HepG2 (cell line): ENCODE results near the gene DDR2. TPM values are rescaled to one million over a fixed set of nuclear protein-coding genes. Genes with fewer than 3 reads are reported as not detected.

ENCODE experiments used
- KAT8 ChIP-seq: IDR thresholded peaks from 2 replicates; pipeline ENCODE4 v1.6.1; 2016; ENCODE audit warnings: missing genetic modification reagents, missing compliant biosample characterization
- MAZ ChIP-seq, 2 experiments: sonication (generic) in 1 of 2; formaldehyde crosslinking in 1 of 2; IDR thresholded peaks; 2 replicates each; pipeline versions ENCODE4 v1.5.0 to v1.6.1; 2012 to 2020; ENCODE audit warnings: low read depth in 2 of 2, mild to moderate bottlenecking in 2 of 2, borderline replicate concordance in 1 of 2, improper control_type of control experiment in 1 of 2, low read length in 1 of 2, missing genetic modification reagents in 1 of 2, moderate library complexity in 1 of 2
- NFKB2 ChIP-seq: sonication (generic); formaldehyde crosslinking; IDR thresholded peaks from 2 replicates; pipeline ENCODE4 v1.4.0; 2020; ENCODE audit warnings: missing genetic modification reagents, borderline replicate concordance
- NFKBIZ ChIP-seq: IDR thresholded peaks from 2 replicates; pipeline ENCODE4 v1.6.1; 2018; ENCODE audit warnings: missing genetic modification reagents, missing compliant biosample characterization
- RORA ChIP-seq: sonication (generic); formaldehyde crosslinking; IDR thresholded peaks from 2 replicates; pipeline ENCODE4 v1.5.0; 2020; ENCODE audit warnings: mild to moderate bottlenecking, missing genetic modification reagents, moderate library complexity
- YY1 ChIP-seq: IDR thresholded peaks from 2 replicates; pipeline ENCODE4 v1.6.1; 2011; ENCODE audit warnings: low read length, low read depth, moderate library complexity, mild to moderate bottlenecking; ENCODE audit not compliant: insufficient read depth, insufficient replicate concordance
- ZNF251 ChIP-seq: sonication (generic); formaldehyde crosslinking; IDR thresholded peaks from 2 replicates; pipeline ENCODE4 v1.9.0; 2021; ENCODE audit warnings: mild to moderate bottlenecking, missing genetic modification reagents
- ZNF788 ChIP-seq: sonication (generic); formaldehyde crosslinking; IDR thresholded peaks from 2 replicates; pipeline ENCODE4 v1.5.0; 2020; ENCODE audit warnings: mild to moderate bottlenecking, missing genetic modification reagents, borderline replicate concordance
- polyA plus RNA-seq, 8 experiments: library from polyadenylated mRNA; depleted of rRNA in 3 of 8; stranded (reverse) in 7 of 8; unstranded in 1 of 8; fragments of >200 nt; fragmentation: Illumina TruSeq in 4 of 8; extraction: Trizol in 4 of 8; gene quantifications; 2 replicates each; pipeline versions ENCODE4 v1.2.1 to v1.2.3, GENCODE V29; 2011 to 2016; ENCODE audit warnings: low read depth in 4 of 8, missing spikeins in 1 of 8, mixed read lengths in 1 of 8; ENCODE audit not compliant: insufficient read depth in 1 of 8
- total RNA-seq, 5 experiments: library from RNA; depleted of rRNA; stranded (reverse); fragments of >200 nt; fragmentation: Illumina TruSeq; extraction: Trizol; gene quantifications; 2 replicates each; pipeline ENCODE4 v1.2.3, GENCODE V29; 2016; ENCODE audit warnings: low read depth in 1 of 5
- TF ChIP-seq, protein P1 (sequence below): IDR thresholded peaks from 2 replicates; pipeline ENCODE4 v1.6.1; 2016; ENCODE audit warnings: missing compliant biosample characterization, missing genetic modification reagents, borderline replicate concordance
- TF ChIP-seq, protein P2 (sequence below): sonication (generic); formaldehyde crosslinking; IDR thresholded peaks from 2 replicates; pipeline ENCODE4 v1.5.0; 2020; ENCODE audit warnings: mild to moderate bottlenecking, missing genetic modification reagents
- TF ChIP-seq, protein P3 (sequence below), 2 experiments: fragments of 450-650 bp in 1 of 2; sonication (generic) in 1 of 2; formaldehyde crosslinking; IDR thresholded peaks; 2 replicates each; pipeline versions ENCODE4 v1.5.0 to v1.8.0; 2020 to 2022; ENCODE audit warnings: mild to moderate bottlenecking in 1 of 2, missing genetic modification reagents in 1 of 2
- TF ChIP-seq, protein P4 (sequence below): sonication (generic); formaldehyde crosslinking; conservative IDR thresholded peaks from 2 replicates; pipeline ENCODE4 v1.8.0; 2022; ENCODE audit warnings: missing genetic modification reagents
- TF ChIP-seq, protein P5 (sequence below): sonication (generic); formaldehyde crosslinking; IDR thresholded peaks from 2 replicates; pipeline ENCODE4 v1.4.0; 2020; ENCODE audit warnings: missing genetic modification reagents, borderline replicate concordance
- TF ChIP-seq, protein P6 (sequence below): sonication (generic); formaldehyde crosslinking; IDR thresholded peaks from 2 replicates; pipeline ENCODE4 v1.5.0; 2020; ENCODE audit warnings: mild to moderate bottlenecking, missing genetic modification reagents
- TF ChIP-seq, protein P7 (sequence below): sonication (generic); formaldehyde crosslinking; IDR thresholded peaks from 2 replicates; pipeline ENCODE4 v1.4.0; 2020; ENCODE audit warnings: missing genetic modification reagents

DDR2 gene
- total and polyA plus RNA-seq, 2 of the 13 experiments (the other 11 are each of a cell fraction or from before 2014, with no cell fraction given) = 0.36 to 0.38 TPM

DNA sequence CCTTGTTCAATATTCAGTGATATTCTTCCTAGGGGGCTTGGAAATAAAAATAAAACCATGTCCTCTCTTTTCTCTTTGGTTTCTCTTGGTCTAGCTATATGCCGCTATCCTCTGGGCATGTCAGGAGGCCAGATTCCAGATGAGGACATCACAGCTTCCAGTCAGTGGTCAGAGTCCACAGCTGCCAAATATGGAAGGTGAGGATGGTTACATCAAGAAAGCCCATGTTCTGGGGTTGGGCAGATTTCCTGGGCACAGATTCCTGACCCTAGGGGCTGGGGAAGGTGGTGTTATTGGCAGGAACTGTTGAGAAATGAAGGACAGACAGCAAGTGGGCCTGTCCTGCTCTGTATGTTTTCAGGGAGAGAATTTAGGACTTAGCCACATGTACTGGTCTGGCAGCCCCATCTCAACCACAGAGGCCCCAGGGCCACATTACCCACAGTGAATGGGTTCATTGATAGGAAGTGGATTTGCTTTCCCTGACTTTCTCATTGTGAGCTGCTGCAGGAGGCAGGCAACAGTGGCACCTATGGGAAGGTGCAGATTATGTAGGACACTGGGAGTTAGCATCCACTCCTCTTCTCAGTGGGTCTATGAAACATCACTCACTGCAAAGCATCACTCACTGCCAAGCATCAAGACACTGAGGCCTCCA is 120.9 kb downstream of the DDR2 start (continued):
- TF ChIP-seq, protein P1, sequence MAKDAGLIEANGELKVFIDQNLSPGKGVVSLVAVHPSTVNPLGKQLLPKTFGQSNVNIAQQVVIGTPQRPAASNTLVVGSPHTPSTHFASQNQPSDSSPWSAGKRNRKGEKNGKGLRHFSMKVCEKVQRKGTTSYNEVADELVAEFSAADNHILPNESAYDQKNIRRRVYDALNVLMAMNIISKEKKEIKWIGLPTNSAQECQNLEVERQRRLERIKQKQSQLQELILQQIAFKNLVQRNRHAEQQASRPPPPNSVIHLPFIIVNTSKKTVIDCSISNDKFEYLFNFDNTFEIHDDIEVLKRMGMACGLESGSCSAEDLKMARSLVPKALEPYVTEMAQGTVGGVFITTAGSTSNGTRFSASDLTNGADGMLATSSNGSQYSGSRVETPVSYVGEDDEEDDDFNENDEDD (CRISPR knock-in tag) = no peak
- TF ChIP-seq, protein P2, sequence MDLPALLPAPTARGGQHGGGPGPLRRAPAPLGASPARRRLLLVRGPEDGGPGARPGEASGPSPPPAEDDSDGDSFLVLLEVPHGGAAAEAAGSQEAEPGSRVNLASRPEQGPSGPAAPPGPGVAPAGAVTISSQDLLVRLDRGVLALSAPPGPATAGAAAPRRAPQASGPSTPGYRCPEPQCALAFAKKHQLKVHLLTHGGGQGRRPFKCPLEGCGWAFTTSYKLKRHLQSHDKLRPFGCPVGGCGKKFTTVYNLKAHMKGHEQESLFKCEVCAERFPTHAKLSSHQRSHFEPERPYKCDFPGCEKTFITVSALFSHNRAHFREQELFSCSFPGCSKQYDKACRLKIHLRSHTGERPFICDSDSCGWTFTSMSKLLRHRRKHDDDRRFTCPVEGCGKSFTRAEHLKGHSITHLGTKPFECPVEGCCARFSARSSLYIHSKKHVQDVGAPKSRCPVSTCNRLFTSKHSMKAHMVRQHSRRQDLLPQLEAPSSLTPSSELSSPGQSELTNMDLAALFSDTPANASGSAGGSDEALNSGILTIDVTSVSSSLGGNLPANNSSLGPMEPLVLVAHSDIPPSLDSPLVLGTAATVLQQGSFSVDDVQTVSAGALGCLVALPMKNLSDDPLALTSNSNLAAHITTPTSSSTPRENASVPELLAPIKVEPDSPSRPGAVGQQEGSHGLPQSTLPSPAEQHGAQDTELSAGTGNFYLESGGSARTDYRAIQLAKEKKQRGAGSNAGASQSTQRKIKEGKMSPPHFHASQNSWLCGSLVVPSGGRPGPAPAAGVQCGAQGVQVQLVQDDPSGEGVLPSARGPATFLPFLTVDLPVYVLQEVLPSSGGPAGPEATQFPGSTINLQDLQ (CRISPR knock-in tag) = no peak
- TF ChIP-seq RORA (CRISPR knock-in tag) (no peak), NFKB2 (CRISPR knock-in tag) (no peak), YY1 (no peak), ZNF788 (CRISPR knock-in tag) (0 out of 2 replicates have a peak, but pooled peaks have one; percentile 15), NFKBIZ (no peak), KAT8 (CRISPR knock-in tag) (peak; percentile 42; the same call in 1 of the 2 replicates), ZNF251 (CRISPR knock-in tag) (no peak), MAZ (IDR thresholded peaks at IDR 0.05; ENCODE audit: borderline replicate concordance, low read depth, low read length) (no peak), MAZ (CRISPR knock-in tag; IDR thresholded peaks at IDR 0.05; ENCODE audit: low read depth) (no peak)
- TF ChIP-seq, protein P3, sequence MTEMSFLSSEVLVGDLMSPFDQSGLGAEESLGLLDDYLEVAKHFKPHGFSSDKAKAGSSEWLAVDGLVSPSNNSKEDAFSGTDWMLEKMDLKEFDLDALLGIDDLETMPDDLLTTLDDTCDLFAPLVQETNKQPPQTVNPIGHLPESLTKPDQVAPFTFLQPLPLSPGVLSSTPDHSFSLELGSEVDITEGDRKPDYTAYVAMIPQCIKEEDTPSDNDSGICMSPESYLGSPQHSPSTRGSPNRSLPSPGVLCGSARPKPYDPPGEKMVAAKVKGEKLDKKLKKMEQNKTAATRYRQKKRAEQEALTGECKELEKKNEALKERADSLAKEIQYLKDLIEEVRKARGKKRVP (CRISPR knock-in tag; IDR thresholded peaks at IDR 0.05) = no peak
- TF ChIP-seq, protein P4, sequence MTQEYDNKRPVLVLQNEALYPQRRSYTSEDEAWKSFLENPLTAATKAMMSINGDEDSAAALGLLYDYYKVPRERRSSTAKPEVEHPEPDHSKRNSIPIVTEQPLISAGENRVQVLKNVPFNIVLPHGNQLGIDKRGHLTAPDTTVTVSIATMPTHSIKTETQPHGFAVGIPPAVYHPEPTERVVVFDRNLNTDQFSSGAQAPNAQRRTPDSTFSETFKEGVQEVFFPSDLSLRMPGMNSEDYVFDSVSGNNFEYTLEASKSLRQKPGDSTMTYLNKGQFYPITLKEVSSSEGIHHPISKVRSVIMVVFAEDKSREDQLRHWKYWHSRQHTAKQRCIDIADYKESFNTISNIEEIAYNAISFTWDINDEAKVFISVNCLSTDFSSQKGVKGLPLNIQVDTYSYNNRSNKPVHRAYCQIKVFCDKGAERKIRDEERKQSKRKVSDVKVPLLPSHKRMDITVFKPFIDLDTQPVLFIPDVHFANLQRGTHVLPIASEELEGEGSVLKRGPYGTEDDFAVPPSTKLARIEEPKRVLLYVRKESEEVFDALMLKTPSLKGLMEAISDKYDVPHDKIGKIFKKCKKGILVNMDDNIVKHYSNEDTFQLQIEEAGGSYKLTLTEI (CRISPR knock-in tag) = no peak
- TF ChIP-seq, protein P5, sequence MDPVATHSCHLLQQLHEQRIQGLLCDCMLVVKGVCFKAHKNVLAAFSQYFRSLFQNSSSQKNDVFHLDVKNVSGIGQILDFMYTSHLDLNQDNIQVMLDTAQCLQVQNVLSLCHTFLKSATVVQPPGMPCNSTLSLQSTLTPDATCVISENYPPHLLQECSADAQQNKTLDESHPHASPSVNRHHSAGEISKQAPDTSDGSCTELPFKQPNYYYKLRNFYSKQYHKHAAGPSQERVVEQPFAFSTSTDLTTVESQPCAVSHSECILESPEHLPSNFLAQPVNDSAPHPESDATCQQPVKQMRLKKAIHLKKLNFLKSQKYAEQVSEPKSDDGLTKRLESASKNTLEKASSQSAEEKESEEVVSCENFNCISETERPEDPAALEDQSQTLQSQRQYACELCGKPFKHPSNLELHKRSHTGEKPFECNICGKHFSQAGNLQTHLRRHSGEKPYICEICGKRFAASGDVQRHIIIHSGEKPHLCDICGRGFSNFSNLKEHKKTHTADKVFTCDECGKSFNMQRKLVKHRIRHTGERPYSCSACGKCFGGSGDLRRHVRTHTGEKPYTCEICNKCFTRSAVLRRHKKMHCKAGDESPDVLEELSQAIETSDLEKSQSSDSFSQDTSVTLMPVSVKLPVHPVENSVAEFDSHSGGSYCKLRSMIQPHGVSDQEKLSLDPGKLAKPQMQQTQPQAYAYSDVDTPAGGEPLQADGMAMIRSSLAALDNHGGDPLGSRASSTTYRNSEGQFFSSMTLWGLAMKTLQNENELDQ = no peak
- TF ChIP-seq, protein P6, sequence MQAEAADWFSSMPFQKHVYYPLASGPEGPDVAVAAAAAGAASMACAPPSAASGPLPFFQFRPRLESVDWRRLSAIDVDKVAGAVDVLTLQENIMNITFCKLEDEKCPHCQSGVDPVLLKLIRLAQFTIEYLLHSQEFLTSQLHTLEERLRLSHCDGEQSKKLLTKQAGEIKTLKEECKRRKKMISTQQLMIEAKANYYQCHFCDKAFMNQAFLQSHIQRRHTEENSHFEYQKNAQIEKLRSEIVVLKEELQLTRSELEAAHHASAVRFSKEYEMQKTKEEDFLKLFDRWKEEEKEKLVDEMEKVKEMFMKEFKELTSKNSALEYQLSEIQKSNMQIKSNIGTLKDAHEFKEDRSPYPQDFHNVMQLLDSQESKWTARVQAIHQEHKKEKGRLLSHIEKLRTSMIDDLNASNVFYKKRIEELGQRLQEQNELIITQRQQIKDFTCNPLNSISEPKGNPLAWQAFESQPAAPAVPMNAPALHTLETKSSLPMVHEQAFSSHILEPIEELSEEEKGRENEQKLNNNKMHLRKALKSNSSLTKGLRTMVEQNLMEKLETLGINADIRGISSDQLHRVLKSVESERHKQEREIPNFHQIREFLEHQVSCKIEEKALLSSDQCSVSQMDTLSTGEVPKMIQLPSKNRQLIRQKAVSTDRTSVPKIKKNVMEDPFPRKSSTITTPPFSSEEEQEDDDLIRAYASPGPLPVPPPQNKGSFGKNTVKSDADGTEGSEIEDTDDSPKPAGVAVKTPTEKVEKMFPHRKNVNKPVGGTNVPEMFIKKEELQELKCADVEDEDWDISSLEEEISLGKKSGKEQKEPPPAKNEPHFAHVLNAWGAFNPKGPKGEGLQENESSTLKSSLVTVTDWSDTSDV = no peak
- TF ChIP-seq, protein P7, sequence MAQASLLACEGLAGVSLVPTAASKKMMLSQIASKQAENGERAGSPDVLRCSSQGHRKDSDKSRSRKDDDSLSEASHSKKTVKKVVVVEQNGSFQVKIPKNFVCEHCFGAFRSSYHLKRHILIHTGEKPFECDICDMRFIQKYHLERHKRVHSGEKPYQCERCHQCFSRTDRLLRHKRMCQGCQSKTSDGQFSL (CRISPR knock-in tag) = no peak
